ENCODE measurements around the gene RASA3. TPM values are rescaled to one million over a fixed set of nuclear protein-coding genes. Genes with fewer than 3 reads are reported as not detected.
A peak's percentile ranks its signal among the peaks of the same experiment; 100 is the strongest.

Gene RASA3
- total and polyA plus RNA-seq, 12 donors: 6.8 to 16.9 (median 10.3) TPM

GRCh38 chr13:114147803-114148520, 15.5 kb upstream of the RASA3 start:
- Histone ChIP-seq H3K4me1 (peaks cover 0 to 52% (median 0%) of the 10 kb centered on the region in 9 donors), H3K36me3 (no peaks in the 10 kb centered on the region), H3K4me3 (no peak overlapping the region), H3K27me3 (peaks cover 0 to 7% (median 0%) of the 10 kb centered on the region in 7 donors), H3K9me3 (no peaks in the 10 kb centered on the region), H3K27ac (peak overlapping the region in 1 of 10 donors; percentile 78)
- ATAC-seq: no peak
- TF ChIP-seq CTCF (IDR thresholded peaks at IDR 0.05): no peak
- intact Hi-C loops (cut with DNase I): no loop called here
- DNase-seq: no peak
- WGBS, 2 donors: 88 to 92% methylated on average over 19 to 22 of the region's 22 CpGs

- 58 to 74% methylated on average over 10 of the region's 10 CpGs for WGBS, 2 donors
- no peak for TF ChIP-seq CTCF (IDR thresholded peaks at IDR 0.05)
- H3K36me3 ChIP-seq: no peaks in the 10 kb centered on the region
- peaks cover 0 to 58% (median 0%) of the 10 kb centered on the region in 9 donors for H3K4me1 ChIP-seq
- H3K27ac ChIP-seq: peak overlapping the region in 1 of 10 donors; percentile 20
- ATAC-seq (no peak), DNase-seq (no peak)
- H3K4me3 ChIP-seq: no peak overlapping the region
- peaks cover 0 to 7% (median 0%) of the 10 kb centered on the region in 7 donors for H3K27me3 ChIP-seq
- intact Hi-C loops (cut with DNase I): no loop called here
- no peaks in the 10 kb centered on the region for H3K9me3 ChIP-seq
Observed at GRCh38 chr13:114146629-114147028, 14.2 kb upstream of the RASA3 start.

GRCh38 chr13:114146173-114146572, 13.8 kb upstream of the RASA3 start:
- peaks cover 0 to 53% (median 0%) of the 10 kb centered on the region in 9 donors for H3K4me1 ChIP-seq
- no peaks in the 10 kb centered on the region for H3K36me3 ChIP-seq
- no peak overlapping the region for H3K4me3 ChIP-seq
- WGBS, 2 donors: 95 to 96% methylated on average over 14 of the region's 14 CpGs
- ATAC-seq (no peak), DNase-seq (no peak)
- H3K27me3 ChIP-seq: peaks cover 0 to 7% (median 0%) of the 10 kb centered on the region in 7 donors
- no peak for TF ChIP-seq CTCF (IDR thresholded peaks at IDR 0.05)
- intact Hi-C loops (cut with DNase I): no loop called here
- peak overlapping the region in 1 of 10 donors; percentile 20 for H3K27ac ChIP-seq
- H3K9me3 ChIP-seq: no peaks in the 10 kb centered on the region

- ATAC-seq (no peak), DNase-seq (no peak)
- Histone ChIP-seq H3K36me3 (no peaks in the 10 kb centered on the region), H3K9me3 (no peaks in the 10 kb centered on the region), H3K27me3 (peaks cover 0 to 7% (median 0%) of the 10 kb centered on the region in 7 donors), H3K27ac (no peak overlapping the region), H3K4me3 (no peak overlapping the region), H3K4me1 (peaks cover 0 to 51% (median 0%) of the 10 kb centered on the region in 9 donors)
- intact Hi-C loops (cut with DNase I): no loop called here
- no peak for TF ChIP-seq CTCF (IDR thresholded peaks at IDR 0.05)
- 94 to 96% methylated on average over 14 of the region's 14 CpGs for WGBS, 2 donors
Observed at GRCh38 chr13:114145722-114146121, 13.3 kb upstream of the RASA3 start.

Measured in heart right ventricle (tissue), 16 donors.